IMR-90 (cell line): ENCODE data around the gene ZFTA. TPM values are rescaled to one million over a fixed set of nuclear protein-coding genes. Genes with fewer than 3 reads are reported as not detected.

Experiments used
- microRNA-seq, 2 experiments: library from miRNA; stranded (forward) in 1 of 2; unstranded in 1 of 2; fragments of 10-50 nt in 1 of 2; fragments of <30 nt in 1 of 2; gene quantifications in 1 of 2; microRNA quantifications in 1 of 2; one replicate each; pipeline versions ENCODE3 to v1.1.0; 2013 to 2020; ENCODE audit not compliant: insufficient read depth in 1 of 2, insufficient read length in 1 of 2, unreplicated experiment in 1 of 2
- polyA plus RNA-seq, 3 experiments: library from polyadenylated mRNA; depleted of rRNA; stranded (reverse); fragments of >200 nt; gene quantifications; 2 replicates each; pipeline ENCODE4 v1.2.3, GENCODE V29; 2012; ENCODE audit warnings: low replicate concordance in 1 of 3
- small RNA-seq, 5 experiments: library from RNA; depleted of rRNA; stranded (forward); fragments of <200 nt; gene quantifications; one replicate each; pipeline ENCODE3, GENCODE V24; 2012
- total RNA-seq: library from RNA; depleted of rRNA; stranded (reverse); fragments of >200 nt; gene quantifications from 2 replicates; pipeline ENCODE4 v1.2.3, GENCODE V29; 2012; rRNA removed

The ZFTA gene
- total and polyA plus RNA-seq, 2 of the 4 experiments (the other 2 are of a cell fraction), result 5.4 to 8.1 TPM

Small RNA genes within 50 kb of the gene (microRNA-seq; reads per million reads assigned to microRNA genes)
- gene RN7SL596P (ENCODE audit: insufficient read depth, insufficient read length), result not detected

Small RNA genes within 50 kb of the gene (small RNA-seq; reads per million reads assigned to genes)
- 0 reads per million in 5 experiments for gene RN7SL596P

Other genes starting within 250 kb of the ZFTA start
- 0.18 TPM in 1 of 2 replicates, not detected in the other for gene PLAAT4, start 232.0 kb downstream of the ZFTA start, total RNA-seq
- 0.17 and 0.34 TPM in 2 replicates for gene PLAAT4, start 232.0 kb downstream of the ZFTA start, polyA plus RNA-seq (2012; rRNA removed)
- gene PLAAT2, start 205.4 kb downstream of the ZFTA start, total RNA-seq, result not detected in 2 replicates
- gene PLAAT2, start 205.4 kb downstream of the ZFTA start, polyA plus RNA-seq (2012; rRNA removed), result not detected in 2 replicates
- 3.2 and 3.3 TPM in 2 replicates for gene PLAAT3, start 154.3 kb downstream of the ZFTA start, total RNA-seq
- gene PLAAT3, start 154.3 kb downstream of the ZFTA start, polyA plus RNA-seq (2012; rRNA removed), result 3.9 and 4.5 TPM in 2 replicates
- 131 and 132 TPM in 2 replicates for gene ATL3, start 97.4 kb downstream of the ZFTA start, total RNA-seq
- gene ATL3, start 97.4 kb downstream of the ZFTA start, polyA plus RNA-seq (2012; rRNA removed), result 16.1 and 19.9 TPM in 2 replicates
- gene RTN3, start 87.3 kb downstream of the ZFTA start, total RNA-seq, result 31.2 and 42.5 TPM in 2 replicates
- gene RTN3, start 87.3 kb downstream of the ZFTA start, polyA plus RNA-seq (2012; rRNA removed), result 56.2 and 64.6 TPM in 2 replicates
- gene SPINDOC, start 44.7 kb upstream of the ZFTA start, total RNA-seq, result 10.0 and 11.9 TPM in 2 replicates
- gene SPINDOC, start 44.7 kb upstream of the ZFTA start, polyA plus RNA-seq (2012; rRNA removed), result 29.9 and 39.0 TPM in 2 replicates
- 6.6 and 7.2 TPM in 2 replicates for gene MARK2, start 70.3 kb upstream of the ZFTA start, total RNA-seq
- 17.3 and 19.9 TPM in 2 replicates for gene MARK2, start 70.3 kb upstream of the ZFTA start, polyA plus RNA-seq (2012; rRNA removed)
- 0.56 and 0.90 TPM in 2 replicates for gene RCOR2, start 148.4 kb upstream of the ZFTA start, total RNA-seq
- gene RCOR2, start 148.4 kb upstream of the ZFTA start, polyA plus RNA-seq (2012; rRNA removed), result 2.0 and 2.4 TPM in 2 replicates
- gene NAA40, start 170.2 kb upstream of the ZFTA start, total RNA-seq, result 8.9 and 15.2 TPM in 2 replicates
- 23.1 and 24.7 TPM in 2 replicates for gene NAA40, start 170.2 kb upstream of the ZFTA start, polyA plus RNA-seq (2012; rRNA removed)
- 250 and 315 TPM in 2 replicates for gene COX8A, start 205.8 kb upstream of the ZFTA start, total RNA-seq
- gene COX8A, start 205.8 kb upstream of the ZFTA start, polyA plus RNA-seq (2012; rRNA removed), result 598 and 701 TPM in 2 replicates
- 53.6 and 69.0 TPM in 2 replicates for gene OTUB1, start 217.7 kb upstream of the ZFTA start, total RNA-seq
- 168 and 184 TPM in 2 replicates for gene OTUB1, start 217.7 kb upstream of the ZFTA start, polyA plus RNA-seq (2012; rRNA removed)